CD4-positive, alpha-beta T cell treated with Interleukin-15 for 4 hours (primary cell): ENCODE results near the gene NCF2.
"Not testable (repeated sequence)": the region's sequence is repeated elsewhere in the genome, so short reads cannot be mapped to it uniquely, and the experiment has no call there.

Experiments used
- DNase-seq: peaks from one replicate; pipeline ENCODE4 v3.0.0-alpha.2; 2020; ENCODE audit warnings: low spot score

Gene NCF2

GRCh38 chr1:183590244-183591191, at the start of gene NCF2:
NCF2 (minus strand) TSS chr1:183590459; CDS start chr1:183590329, 130 bp downstream.
- DNase-seq: peak; percentile 50

- no peak for DNase-seq
Measured at GRCh38 chr1:183638649-183639387, 48.6 kb upstream of the NCF2 start.

- no peak for DNase-seq
Measured at GRCh38 chr1:183636783-183637182, 46.5 kb upstream of the NCF2 start.

DNA sequence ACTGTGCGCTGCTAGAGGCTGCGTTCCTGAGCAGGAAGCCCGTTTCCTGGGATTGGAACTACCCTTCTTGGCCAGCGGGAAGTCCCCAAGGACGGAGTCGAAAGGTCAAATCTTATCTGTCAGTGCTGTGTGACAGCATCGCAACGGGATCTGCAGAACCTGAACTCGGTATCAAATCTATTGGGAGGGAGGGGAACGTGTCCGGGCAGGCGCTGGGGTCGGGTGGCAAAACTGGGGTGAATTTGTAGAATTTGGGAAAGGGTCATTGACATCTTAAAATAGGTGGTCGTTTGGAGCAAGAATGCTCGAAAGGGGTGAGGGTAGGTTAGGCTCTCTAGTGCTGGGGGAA, 46.0 kb upstream of the NCF2 start:
- no peak for DNase-seq

GRCh38 chr1:183635606-183636333, 45.5 kb upstream of the NCF2 start, which contains the start of gene ARPC5:
ARPC5 (minus strand) TSS chr1:183635783; CDS start chr1:183635659, 124 bp downstream.
- peak; percentile 97 for DNase-seq

DNA sequence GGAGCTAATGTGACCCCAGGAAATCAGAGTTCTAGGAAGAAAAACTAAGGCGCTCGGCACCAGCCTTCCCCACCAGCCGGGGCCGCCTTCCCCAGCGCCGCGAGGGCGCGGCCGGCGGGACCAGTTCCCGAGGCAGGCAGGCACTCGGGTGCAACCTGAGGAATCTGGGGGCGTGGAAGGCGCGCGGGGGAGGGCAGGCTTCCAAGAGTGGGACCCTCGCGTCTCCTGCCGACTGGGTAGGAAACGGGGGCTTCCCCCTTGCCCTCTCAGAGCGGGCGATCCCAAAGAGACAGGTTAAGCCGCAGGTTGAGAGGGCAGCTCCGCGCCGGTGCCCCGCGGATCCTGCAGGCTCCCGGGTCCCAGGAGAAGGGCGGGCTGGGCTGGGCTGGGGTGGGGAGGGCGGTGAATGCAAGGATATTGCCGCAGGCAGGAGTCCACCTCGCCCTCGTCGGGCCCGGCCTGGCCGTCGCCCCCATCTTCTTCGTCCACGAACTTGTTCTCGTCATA, 44.9 kb upstream of the NCF2 start:
- no peak for DNase-seq

DNA sequence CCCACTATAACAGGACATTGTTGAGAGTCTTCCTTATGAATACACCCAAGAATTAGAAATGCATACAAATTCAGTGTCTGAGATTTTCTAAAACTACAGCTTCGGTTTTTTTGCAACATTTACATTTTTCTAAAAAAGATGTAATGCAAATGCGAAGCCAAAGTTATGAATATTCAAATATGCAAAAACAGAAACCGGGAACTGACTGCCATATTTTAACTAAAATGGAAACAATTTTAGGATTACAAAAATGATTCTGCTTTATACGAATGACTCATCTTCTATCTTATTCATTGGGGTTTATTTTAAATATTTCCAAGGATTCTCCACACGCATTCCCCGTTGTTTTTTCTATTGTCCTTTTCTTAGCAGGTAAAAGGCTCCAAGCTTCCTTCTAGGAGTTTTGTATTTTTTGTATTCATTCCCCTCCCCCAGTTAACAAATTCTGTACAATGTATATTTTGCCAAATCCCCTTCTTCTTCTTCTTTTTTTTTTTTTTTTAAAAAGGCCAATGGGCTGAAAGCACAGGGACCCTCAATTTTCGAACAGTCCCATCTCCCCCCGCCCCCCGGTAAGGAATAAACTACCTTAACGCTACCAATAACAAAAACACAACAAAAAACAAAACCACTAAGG, 44.3 kb upstream of the NCF2 start:
- no peak for DNase-seq

- peak; percentile 67 for DNase-seq
Measured at GRCh38 chr1:183633676-183634343, 43.6 kb upstream of the NCF2 start.

DNA sequence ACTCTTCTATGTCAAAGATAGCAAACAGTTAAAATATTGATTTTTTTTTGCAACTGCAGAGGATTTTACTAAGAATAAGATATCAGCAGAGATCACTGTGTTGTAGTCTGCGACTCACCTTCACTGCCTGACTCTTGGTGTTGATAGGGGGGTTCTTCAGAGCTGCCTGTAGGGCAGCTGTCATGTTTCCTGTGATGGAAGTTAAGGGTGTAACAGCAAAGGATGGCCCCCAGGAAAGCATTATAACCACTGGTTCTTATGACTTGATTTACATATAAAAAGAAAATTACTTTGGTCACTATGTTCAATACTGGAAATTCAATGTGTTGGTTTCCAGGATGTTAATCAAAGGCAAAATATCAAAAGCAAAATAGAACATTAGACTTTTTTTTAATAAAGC, 42.7 kb upstream of the NCF2 start:
- DNase-seq: no peak

DNA sequence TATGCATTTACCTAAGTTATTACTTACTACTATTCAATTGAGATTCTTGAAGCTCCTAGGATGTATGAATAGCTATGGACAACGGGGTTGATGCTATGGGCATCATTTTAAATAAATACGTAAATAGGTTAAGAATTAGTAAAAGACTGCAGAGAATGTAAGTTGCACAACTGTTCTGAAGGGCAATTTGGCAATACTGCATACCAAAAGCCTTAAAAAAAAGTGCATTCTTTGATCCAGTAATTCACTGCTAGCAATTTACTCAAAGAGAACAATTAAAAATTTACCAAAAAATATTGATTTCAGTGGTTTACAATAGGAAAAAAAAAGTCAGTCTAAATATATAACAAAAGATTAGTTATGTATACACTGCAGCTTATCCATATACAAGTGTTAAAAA, 41.9 kb upstream of the NCF2 start:
- no peak for DNase-seq

GRCh38 chr1:183630748-183631147, 40.5 kb upstream of the NCF2 start:
- no peak for DNase-seq

DNA sequence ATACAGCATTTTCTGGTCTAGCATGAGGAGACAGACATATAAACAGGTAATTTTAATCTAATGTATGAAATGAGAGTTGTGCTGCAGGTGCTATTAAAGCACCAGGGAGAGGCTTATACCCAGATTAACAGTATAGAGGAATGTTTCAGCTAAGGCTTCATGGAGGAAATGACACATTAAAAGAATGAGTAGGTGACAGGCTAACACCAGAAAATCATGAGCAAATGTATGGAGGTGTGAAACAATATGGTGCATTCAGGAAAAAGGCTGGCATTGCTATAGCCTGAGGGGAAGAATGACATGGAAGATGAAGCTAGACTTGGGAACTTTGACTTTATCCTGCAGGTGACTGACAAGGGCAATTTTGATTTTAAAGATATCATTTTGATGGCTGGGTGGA, 38.3 kb upstream of the NCF2 start:
- no peak for DNase-seq

DNA sequence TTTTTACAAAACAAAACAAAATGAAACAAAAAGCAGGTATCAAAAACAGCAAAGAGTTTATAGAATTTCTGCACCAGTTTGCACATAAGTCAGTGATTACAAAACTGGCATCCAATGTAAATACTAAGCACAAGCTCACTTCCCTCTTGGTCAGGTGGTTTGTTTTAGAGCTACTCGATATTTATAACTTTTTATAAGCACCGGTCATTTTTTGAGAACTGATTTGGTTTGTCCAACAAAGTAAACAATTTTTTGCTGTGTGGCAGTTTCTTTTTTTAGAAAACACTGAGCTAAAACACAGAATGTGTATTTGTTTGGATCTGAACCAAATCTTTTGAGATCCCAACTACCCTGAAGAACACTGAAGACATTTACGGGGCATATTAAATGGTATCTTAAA, 36.0 kb upstream of the NCF2 start:
- DNase-seq: not testable (repeated sequence)

DNA sequence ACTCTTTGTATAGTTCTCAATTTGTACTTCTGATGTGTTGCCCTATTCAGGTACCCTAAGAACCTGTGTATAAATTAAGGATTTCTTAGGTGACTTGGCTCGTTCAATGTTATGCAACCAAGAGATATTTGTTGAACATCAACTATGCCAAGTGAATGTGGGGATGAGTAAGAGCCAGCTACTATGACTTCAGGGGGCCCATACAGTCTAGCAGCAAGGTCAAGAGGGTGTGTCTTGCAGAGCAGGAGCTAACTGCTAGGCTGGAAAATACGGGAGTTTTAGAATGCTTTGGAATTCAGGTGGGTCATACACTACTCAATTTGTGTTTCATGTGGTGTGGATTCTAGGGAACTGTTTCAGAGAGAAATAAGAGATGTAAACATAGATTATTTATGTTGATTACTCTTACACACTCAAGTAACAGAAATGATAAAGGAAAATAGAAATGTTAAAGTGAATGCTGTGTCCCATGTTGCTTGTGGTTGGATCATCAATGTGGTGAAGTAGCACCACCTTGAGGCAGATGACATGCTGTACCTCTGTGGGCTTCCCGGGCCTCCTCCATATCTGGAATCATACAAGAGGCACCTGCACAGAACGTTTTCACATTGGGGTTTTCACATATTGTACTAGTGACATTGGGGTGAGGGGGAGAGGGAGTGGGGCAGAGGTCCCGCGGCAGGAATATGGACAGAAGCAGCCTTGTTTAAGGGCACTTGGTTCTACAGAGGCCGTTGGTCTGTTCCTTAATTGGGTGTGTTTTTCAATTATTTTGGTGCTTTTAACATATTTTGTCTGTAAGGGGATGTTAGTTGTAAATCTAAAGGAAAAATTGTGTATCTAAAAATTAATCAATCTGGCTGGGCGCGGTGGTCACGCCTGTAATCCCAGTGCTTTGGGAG, 32.9 kb upstream of the NCF2 start:
- DNase-seq: peak; percentile 53

DNA sequence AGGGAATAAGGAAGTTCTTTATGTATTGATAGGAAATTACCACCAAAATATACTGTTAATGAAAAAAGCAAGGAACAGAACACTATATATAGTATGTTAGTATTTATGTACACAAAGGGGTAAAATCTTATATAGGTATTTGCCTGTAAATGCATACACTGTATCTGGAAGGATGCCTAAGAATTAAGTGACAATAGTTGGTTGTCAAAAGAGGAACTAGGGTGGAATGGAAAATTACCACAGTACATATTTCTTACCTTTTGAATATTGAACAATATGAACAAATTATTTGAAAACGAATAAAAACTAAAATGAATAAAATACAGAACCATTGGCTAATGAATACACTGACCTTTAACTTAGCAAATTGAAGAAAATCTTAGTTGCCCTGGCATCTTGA, 31.8 kb upstream of the NCF2 start:
- DNase-seq: no peak

DNA sequence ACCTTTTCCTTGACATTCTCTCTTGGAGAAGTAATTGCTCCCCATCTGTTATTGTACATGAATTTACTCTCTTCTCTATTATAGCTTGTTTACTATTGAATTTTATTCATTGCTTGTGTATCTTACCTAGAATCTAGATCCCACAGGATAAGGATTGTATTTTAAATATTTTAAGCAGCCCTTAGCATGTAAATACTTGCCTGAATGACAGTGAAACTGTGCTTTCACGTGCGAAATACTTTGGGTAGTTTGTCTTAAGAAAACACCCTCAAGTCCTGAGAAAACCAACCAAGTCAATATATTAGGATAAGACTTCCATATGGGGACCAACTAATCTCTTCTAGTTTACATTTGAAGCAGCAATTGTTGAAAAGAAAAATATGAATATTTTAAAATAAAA, 30.1 kb upstream of the NCF2 start:
- no peak for DNase-seq

DNA sequence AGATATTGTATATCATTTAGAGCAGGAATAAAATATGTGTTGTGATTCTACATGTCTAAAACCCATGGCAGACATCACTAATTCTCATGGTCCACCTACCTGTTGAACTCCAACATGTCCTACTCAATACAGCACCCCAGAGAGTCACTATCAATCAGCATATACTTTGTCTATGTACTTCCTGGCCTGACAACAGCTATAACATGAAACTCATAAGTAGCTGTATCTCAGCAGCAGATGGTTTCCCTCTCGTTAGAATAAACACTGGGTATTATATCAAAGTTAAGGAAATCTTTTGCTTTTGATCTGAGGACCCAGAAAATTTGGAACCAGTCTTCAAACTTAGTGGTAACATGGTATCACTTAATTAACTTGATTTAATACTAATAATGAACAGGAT, 29.5 kb upstream of the NCF2 start:
- no peak for DNase-seq

DNA sequence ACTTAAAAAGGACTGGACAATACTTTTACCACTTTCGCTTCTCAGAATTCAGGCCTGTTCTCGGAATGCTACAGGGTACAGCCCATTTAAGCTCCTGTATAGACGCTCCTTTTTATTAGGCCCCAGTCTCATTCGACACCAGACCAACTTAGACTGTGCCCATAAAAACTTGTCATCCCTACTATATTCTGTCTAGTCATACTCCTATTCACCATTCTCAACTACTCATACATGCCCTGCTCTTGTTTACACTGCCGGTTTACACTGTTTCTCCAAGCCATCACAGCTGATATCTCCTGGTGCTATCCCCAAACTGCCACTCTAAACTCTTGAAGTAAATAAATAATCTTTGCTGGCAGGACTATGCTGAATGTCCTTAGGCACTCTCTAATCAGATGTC, 27.9 kb upstream of the NCF2 start:
- DNase-seq: not testable (repeated sequence)

DNA sequence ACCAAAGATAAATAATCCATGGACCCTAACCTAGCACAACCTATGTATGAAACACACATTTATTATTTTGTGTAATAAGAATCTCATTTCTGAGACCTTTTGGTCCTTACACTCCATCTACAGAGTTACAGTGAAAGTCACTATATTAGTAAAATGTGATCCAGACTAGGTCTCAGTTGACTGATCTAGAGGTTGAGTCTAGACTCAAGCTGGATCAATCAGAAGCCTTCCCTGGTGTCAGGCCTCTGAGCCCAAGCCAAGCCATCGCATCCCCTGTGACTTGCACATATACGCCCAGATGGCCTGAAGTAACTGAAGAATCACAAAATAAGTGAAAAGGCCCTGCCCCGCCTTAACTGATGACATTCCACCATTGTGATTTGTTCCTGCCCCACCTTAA, 22.7 kb upstream of the NCF2 start:
- DNase-seq: not testable (repeated sequence)

DNA sequence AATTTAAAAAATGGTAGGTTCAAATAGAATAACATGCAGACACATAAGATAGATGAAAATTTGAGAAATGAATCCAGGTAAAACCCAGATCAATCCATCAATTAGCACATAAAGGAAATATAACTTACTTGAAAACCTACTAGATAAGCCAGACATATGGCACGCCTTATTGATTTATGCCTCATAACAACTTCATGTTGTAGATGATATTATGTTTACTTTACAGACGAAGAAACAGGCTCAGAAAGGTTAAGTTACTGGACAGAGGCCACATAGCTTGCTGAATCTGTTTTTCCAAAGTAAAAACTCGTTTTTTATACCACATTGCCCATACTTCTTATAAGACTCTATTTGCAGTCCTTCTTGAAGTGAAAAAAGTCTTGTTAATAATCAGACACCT, 22.1 kb upstream of the NCF2 start:
- DNase-seq: no peak
